Measurements from ENCODE around the gene TPPP3.

DNA sequence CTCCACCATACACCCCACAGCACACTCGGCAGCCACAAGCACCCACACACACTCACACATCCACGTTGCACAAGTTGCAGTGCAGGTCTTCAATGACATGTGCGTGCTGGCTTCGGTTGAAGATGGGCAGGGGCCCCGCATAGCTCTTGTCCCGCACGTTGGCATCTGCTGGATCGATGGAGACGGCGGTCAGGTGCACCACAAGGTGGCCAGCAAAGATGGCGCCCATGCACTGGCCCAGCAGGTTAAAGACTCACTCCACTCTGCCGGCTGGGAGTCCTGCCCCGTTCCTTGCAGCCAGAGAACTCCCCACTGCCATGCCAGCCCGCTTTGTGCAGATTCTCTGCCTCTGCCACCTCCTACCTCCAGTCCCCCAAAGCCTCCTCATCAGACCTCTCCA is 7.6 kb upstream of the TPPP3 start:
- TF ChIP-seq, protein P1, sequence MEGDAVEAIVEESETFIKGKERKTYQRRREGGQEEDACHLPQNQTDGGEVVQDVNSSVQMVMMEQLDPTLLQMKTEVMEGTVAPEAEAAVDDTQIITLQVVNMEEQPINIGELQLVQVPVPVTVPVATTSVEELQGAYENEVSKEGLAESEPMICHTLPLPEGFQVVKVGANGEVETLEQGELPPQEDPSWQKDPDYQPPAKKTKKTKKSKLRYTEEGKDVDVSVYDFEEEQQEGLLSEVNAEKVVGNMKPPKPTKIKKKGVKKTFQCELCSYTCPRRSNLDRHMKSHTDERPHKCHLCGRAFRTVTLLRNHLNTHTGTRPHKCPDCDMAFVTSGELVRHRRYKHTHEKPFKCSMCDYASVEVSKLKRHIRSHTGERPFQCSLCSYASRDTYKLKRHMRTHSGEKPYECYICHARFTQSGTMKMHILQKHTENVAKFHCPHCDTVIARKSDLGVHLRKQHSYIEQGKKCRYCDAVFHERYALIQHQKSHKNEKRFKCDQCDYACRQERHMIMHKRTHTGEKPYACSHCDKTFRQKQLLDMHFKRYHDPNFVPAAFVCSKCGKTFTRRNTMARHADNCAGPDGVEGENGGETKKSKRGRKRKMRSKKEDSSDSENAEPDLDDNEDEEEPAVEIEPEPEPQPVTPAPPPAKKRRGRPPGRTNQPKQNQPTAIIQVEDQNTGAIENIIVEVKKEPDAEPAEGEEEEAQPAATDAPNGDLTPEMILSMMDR (IDR thresholded peaks at IDR 0.05): no peak
- no peak for TF ChIP-seq POLR2A (IDR thresholded peaks at IDR 0.05)

Measured in thyroid gland (tissue), 4 donors.